GM23338 (cell line): Measurements from ENCODE around the gene SYT12. TPM values are rescaled to one million over a fixed set of nuclear protein-coding genes. Genes with fewer than 3 reads are reported as not detected.
A peak's percentile ranks its signal among the peaks of the same experiment; 100 is the strongest.

Experiments used
- ATAC-seq: fragments of 200-7000 bp; cut with Tn5 transposase; 3 replicates; pipeline ENCODE4 v1.9.1; 2020
- DNase-seq: peaks from one replicate; pipeline ENCODE4 v3.0.0-alpha.2; 2015; ENCODE audit warnings: low spot score
- H2AFZ ChIP-seq: fragments of 200-600 bp; sonication (generic); 2 replicates; pipeline ENCODE4 v1.8.0; 2016; ENCODE audit warnings: antibody characterized with exemption, mild to moderate bottlenecking, moderate library complexity
- H3F3A ChIP-seq: fragments of 200-600 bp; sonication (generic); replicated peaks from 2 replicates; pipeline ENCODE4 v1.8.0; 2017; ENCODE audit warnings: antibody characterized with exemption, mixed run types, low read depth
- H3K27ac ChIP-seq: fragments of 200-600 bp; sonication (generic); 2 replicates; pipeline ENCODE4 v1.6.1; 2016; ENCODE audit warnings: low read depth
- H3K27me3 ChIP-seq: fragments of 200-600 bp; sonication (generic); 2 replicates; pipeline ENCODE4 v1.8.0; 2016; ENCODE audit warnings: mild to moderate bottlenecking, mixed run types, moderate library complexity; ENCODE audit not compliant: insufficient read depth
- H3K36me3 ChIP-seq: fragments of 200-600 bp; sonication (generic); 2 replicates; pipeline ENCODE4 v1.8.0; 2016; ENCODE audit warnings: mild to moderate bottlenecking; ENCODE audit not compliant: insufficient read depth
- H3K4me1 ChIP-seq: fragments of 200-600 bp; sonication (generic); 2 replicates; pipeline ENCODE4 v1.8.0; 2016; ENCODE audit warnings: mild to moderate bottlenecking, moderate library complexity; ENCODE audit not compliant: insufficient read depth
- H3K4me2 ChIP-seq: fragments of 200-600 bp; sonication (generic); 2 replicates; pipeline ENCODE4 v1.7.1; 2017; ENCODE audit warnings: mixed run types
- H3K4me3 ChIP-seq: fragments of 200-600 bp; sonication (generic); 2 replicates; pipeline ENCODE4 v1.6.1; 2016; ENCODE audit warnings: mixed run types
- H3K79me2 ChIP-seq: fragments of 200-600 bp; sonication (generic); replicated peaks from 2 replicates; pipeline ENCODE4 v1.8.0; 2017; ENCODE audit warnings: mild to moderate bottlenecking; ENCODE audit not compliant: insufficient read depth
- H3K9me2 ChIP-seq: fragments of 200-600 bp; sonication (generic); 2 replicates; pipeline ENCODE4 v1.8.0; 2017; ENCODE audit not compliant: insufficient read depth
- H4K20me1 ChIP-seq: fragments of 200-600 bp; sonication (generic); replicated peaks from 2 replicates; pipeline ENCODE4 v1.8.0; 2017; ENCODE audit warnings: mild to moderate bottlenecking; ENCODE audit not compliant: insufficient read depth
- H3K27ac Mint-ChIP-seq: 2 replicates; pipeline ENCODE4 v1.8.0; 2020; ENCODE audit warnings: inconsistent platforms, mild to moderate bottlenecking, moderate library complexity, mixed read lengths
- H3K27me3 Mint-ChIP-seq: 3 replicates; pipeline ENCODE4 v1.8.0; 2022; ENCODE audit warnings: low read depth, mild to moderate bottlenecking, moderate library complexity, mixed read lengths, inconsistent platforms; ENCODE audit not compliant: insufficient read depth, poor library complexity
- H3K36me3 Mint-ChIP-seq: 3 replicates; pipeline ENCODE4 v1.8.0; 2021; ENCODE audit warnings: low read depth, mild to moderate bottlenecking, inconsistent platforms, moderate library complexity, mixed read lengths
- H3K4me1 Mint-ChIP-seq: 3 replicates; pipeline ENCODE4 v1.8.0; 2020; ENCODE audit warnings: mild to moderate bottlenecking, inconsistent platforms, mixed read lengths
- H3K4me3 Mint-ChIP-seq: 3 replicates; pipeline ENCODE4 v1.8.0; 2021; ENCODE audit warnings: moderate library complexity, mild to moderate bottlenecking, inconsistent platforms, mixed read lengths
- H3K9me3 Mint-ChIP-seq: 3 replicates; pipeline ENCODE4 v1.8.0; 2020; ENCODE audit warnings: moderate library complexity, mild to moderate bottlenecking, inconsistent platforms, mixed read lengths
- EZH2 ChIP-seq: fragments of 200-600 bp; sonication (generic); IDR thresholded peaks from one replicate; pipeline ENCODE4 v1.8.0; 2017; ENCODE audit warnings: antibody characterized with exemption, mild to moderate bottlenecking, low read depth; ENCODE audit not compliant: unreplicated experiment
- NANOG ChIP-seq: IDR thresholded peaks from 2 replicates; pipeline ENCODE4 v1.6.1; 2016; ENCODE audit warnings: antibody characterized with exemption, borderline replicate concordance
- ZNF331 ChIP-seq: fragments of 250-450 bp; sonication (Bioruptor Pico); IDR thresholded peaks from 2 replicates; pipeline ENCODE4 v1.5.0; 2020; ENCODE audit warnings: low read depth, mild to moderate bottlenecking, moderate library complexity
- polyA plus RNA-seq: library from polyadenylated mRNA; unstranded; fragments of >200 nt; fragmentation: Nextera tagmentation; extraction: Ambion mirVana; gene quantifications from 2 replicates; pipeline ENCODE4 v1.2.1, GENCODE V29; 2016
- total RNA-seq: library from RNA; depleted of rRNA; stranded (reverse); fragments of >200 nt; shearing (Covaris generic); gene quantifications from 2 replicates; pipeline ENCODE4 v1.2.3, GENCODE V29; 2014
- TF ChIP-seq, protein P1 (sequence below), 2 experiments: fragments of 200-600 bp in 1 of 2; sonication (generic) in 1 of 2; conservative IDR thresholded peaks; 2 replicates each; pipeline versions ENCODE4 v1.5.1 to v1.6.1; 2016 to 2017; ENCODE audit warnings: antibody characterized with exemption in 2 of 2, low read depth in 2 of 2, mild to moderate bottlenecking in 2 of 2, moderate library complexity in 1 of 2
- TF ChIP-seq, protein P2 (sequence below): IDR thresholded peaks from one replicate; pipeline ENCODE4 v1.6.1; 2018; ENCODE audit warnings: antibody characterized with exemption; ENCODE audit not compliant: unreplicated experiment
- TF ChIP-seq, protein P3 (sequence below): fragments of 250-450 bp; sonication (Bioruptor Pico); IDR thresholded peaks from 2 replicates; pipeline ENCODE4 v1.5.0; 2020; ENCODE audit warnings: mild to moderate bottlenecking, moderate library complexity

SYT12 gene
- total and polyA plus RNA-seq, 2 experiments from 2014 or later = 0.92 to 2.5 TPM

DNA sequence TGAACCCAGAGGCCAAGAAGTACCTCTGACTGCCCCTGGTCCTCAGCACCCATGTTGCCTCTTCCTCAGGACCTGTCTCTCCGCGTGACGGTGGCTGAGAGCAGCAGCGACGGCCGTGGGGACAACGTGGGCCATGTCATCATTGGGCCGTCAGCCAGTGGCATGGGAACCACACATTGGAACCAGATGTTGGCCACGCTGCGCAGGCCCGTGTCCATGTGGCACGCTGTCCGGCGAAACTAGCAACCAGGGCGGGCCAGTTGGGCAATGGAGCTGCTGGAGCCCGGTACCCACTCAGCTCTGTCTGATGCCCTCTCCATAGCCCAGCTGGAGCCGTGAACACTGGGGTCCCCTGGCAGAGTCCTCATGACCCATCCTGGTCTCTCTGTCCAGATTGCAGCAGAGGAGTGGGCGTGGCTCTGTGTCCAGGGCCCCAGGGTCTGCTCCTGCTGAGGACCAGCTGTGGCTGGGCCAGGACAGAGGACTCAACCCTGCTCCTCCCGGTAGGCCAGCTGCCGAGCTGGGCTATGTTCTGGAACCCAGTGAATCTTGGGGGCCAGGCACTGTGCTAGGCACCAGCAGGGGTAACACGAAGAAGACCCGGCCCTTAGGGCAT lies 25.7 kb downstream of the SYT12 start (continued):
- TF ChIP-seq, protein P1, sequence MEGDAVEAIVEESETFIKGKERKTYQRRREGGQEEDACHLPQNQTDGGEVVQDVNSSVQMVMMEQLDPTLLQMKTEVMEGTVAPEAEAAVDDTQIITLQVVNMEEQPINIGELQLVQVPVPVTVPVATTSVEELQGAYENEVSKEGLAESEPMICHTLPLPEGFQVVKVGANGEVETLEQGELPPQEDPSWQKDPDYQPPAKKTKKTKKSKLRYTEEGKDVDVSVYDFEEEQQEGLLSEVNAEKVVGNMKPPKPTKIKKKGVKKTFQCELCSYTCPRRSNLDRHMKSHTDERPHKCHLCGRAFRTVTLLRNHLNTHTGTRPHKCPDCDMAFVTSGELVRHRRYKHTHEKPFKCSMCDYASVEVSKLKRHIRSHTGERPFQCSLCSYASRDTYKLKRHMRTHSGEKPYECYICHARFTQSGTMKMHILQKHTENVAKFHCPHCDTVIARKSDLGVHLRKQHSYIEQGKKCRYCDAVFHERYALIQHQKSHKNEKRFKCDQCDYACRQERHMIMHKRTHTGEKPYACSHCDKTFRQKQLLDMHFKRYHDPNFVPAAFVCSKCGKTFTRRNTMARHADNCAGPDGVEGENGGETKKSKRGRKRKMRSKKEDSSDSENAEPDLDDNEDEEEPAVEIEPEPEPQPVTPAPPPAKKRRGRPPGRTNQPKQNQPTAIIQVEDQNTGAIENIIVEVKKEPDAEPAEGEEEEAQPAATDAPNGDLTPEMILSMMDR (conservative IDR thresholded peaks at IDR 0.05; ENCODE audit: low read depth in 2 of 2) = no peak

- H3F3A ChIP-seq = 0 out of 2 replicates have a peak, but pooled peaks cover 3% of the 10 kb centered on the region
- no peak overlapping the region for H3K27ac Mint-ChIP-seq
- H3K27me3 Mint-ChIP-seq = peaks cover 18% of the 10 kb centered on the region
- no peak for DNase-seq
- no peak overlapping the region for H2AFZ ChIP-seq
- H3K9me3 Mint-ChIP-seq = no peaks in the 10 kb centered on the region
- H3K4me1 Mint-ChIP-seq = peaks cover 15% of the 10 kb centered on the region
- no peaks in the 10 kb centered on the region for H3K79me2 ChIP-seq
- ATAC-seq = peak; percentile 18
- H3K4me3 Mint-ChIP-seq = no peak overlapping the region
- H3K9me2 ChIP-seq = no peaks in the 10 kb centered on the region
- H3K27ac ChIP-seq = no peak overlapping the region
- no peak overlapping the region for H3K4me2 ChIP-seq
- H3K27me3 ChIP-seq = no peaks in the 10 kb centered on the region
- peaks cover 8% of the 10 kb centered on the region; the same call in 1 of the 2 replicates for H3K4me1 ChIP-seq
- no peaks in the 10 kb centered on the region for H3K36me3 ChIP-seq
- H4K20me1 ChIP-seq = no peaks in the 10 kb centered on the region
- TF ChIP-seq ZNF331 (CRISPR knock-in tag) (no peak), NANOG (no peak), EZH2 (no peak)
- TF ChIP-seq, protein P2, sequence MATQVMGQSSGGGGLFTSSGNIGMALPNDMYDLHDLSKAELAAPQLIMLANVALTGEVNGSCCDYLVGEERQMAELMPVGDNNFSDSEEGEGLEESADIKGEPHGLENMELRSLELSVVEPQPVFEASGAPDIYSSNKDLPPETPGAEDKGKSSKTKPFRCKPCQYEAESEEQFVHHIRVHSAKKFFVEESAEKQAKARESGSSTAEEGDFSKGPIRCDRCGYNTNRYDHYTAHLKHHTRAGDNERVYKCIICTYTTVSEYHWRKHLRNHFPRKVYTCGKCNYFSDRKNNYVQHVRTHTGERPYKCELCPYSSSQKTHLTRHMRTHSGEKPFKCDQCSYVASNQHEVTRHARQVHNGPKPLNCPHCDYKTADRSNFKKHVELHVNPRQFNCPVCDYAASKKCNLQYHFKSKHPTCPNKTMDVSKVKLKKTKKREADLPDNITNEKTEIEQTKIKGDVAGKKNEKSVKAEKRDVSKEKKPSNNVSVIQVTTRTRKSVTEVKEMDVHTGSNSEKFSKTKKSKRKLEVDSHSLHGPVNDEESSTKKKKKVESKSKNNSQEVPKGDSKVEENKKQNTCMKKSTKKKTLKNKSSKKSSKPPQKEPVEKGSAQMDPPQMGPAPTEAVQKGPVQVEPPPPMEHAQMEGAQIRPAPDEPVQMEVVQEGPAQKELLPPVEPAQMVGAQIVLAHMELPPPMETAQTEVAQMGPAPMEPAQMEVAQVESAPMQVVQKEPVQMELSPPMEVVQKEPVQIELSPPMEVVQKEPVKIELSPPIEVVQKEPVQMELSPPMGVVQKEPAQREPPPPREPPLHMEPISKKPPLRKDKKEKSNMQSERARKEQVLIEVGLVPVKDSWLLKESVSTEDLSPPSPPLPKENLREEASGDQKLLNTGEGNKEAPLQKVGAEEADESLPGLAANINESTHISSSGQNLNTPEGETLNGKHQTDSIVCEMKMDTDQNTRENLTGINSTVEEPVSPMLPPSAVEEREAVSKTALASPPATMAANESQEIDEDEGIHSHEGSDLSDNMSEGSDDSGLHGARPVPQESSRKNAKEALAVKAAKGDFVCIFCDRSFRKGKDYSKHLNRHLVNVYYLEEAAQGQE = no peak
- TF ChIP-seq, protein P1 (conservative IDR thresholded peaks at IDR 0.05; ENCODE audit: low read depth in 2 of 2) = peak; percentile 27 to 45
- TF ChIP-seq, protein P3, sequence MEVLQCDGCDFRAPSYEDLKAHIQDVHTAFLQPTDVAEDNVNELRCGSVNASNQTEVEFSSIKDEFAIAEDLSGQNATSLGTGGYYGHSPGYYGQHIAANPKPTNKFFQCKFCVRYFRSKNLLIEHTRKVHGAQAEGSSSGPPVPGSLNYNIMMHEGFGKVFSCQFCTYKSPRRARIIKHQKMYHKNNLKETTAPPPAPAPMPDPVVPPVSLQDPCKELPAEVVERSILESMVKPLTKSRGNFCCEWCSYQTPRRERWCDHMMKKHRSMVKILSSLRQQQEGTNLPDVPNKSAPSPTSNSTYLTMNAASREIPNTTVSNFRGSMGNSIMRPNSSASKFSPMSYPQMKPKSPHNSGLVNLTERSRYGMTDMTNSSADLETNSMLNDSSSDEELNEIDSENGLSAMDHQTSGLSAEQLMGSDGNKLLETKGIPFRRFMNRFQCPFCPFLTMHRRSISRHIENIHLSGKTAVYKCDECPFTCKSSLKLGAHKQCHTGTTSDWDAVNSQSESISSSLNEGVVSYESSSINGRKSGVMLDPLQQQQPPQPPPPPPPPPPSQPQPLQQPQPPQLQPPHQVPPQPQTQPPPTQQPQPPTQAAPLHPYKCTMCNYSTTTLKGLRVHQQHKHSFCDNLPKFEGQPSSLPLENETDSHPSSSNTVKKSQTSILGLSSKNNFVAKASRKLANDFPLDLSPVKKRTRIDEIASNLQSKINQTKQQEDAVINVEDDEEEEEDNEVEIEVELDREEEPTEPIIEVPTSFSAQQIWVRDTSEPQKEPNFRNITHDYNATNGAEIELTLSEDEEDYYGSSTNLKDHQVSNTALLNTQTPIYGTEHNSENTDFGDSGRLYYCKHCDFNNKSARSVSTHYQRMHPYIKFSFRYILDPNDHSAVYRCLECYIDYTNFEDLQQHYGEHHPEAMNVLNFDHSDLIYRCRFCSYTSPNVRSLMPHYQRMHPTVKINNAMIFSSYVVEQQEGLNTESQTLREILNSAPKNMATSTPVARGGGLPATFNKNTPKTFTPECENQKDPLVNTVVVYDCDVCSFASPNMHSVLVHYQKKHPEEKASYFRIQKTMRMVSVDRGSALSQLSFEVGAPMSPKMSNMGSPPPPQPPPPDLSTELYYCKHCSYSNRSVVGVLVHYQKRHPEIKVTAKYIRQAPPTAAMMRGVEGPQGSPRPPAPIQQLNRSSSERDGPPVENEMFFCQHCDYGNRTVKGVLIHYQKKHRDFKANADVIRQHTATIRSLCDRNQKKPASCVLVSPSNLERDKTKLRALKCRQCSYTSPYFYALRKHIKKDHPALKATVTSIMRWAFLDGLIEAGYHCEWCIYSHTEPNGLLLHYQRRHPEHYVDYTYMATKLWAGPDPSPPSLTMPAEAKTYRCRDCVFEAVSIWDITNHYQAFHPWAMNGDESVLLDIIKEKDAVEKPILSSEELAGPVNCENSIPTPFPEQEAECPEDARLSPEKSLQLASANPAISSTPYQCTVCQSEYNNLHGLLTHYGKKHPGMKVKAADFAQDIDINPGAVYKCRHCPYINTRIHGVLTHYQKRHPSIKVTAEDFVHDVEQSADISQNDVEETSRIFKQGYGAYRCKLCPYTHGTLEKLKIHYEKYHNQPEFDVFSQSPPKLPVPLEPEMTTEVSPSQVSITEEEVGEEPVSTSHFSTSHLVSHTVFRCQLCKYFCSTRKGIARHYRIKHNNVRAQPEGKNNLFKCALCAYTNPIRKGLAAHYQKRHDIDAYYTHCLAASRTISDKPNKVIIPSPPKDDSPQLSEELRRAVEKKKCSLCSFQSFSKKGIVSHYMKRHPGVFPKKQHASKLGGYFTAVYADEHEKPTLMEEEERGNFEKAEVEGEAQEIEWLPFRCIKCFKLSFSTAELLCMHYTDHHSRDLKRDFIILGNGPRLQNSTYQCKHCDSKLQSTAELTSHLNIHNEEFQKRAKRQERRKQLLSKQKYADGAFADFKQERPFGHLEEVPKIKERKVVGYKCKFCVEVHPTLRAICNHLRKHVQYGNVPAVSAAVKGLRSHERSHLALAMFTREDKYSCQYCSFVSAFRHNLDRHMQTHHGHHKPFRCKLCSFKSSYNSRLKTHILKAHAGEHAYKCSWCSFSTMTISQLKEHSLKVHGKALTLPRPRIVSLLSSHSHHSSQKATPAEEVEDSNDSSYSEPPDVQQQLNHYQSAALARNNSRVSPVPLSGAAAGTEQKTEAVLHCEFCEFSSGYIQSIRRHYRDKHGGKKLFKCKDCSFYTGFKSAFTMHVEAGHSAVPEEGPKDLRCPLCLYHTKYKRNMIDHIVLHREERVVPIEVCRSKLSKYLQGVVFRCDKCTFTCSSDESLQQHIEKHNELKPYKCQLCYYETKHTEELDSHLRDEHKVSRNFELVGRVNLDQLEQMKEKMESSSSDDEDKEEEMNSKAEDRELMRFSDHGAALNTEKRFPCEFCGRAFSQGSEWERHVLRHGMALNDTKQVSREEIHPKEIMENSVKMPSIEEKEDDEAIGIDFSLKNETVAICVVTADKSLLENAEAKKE = no peak
- no peaks in the 10 kb centered on the region for H3K36me3 Mint-ChIP-seq
- H3K4me3 ChIP-seq = no peak overlapping the region
These were observed 27.2 kb downstream of the SYT12 start for GRCh38 chr11:67050139-67050538.
